Measurements from ENCODE around the gene ANKH. TPM values are rescaled to one million over a fixed set of nuclear protein-coding genes. Genes with fewer than 3 reads are reported as not detected.

Gene ANKH
- total and polyA plus RNA-seq, 10 donors: 9.0 to 87.3 (median 46.7) TPM

DNA sequence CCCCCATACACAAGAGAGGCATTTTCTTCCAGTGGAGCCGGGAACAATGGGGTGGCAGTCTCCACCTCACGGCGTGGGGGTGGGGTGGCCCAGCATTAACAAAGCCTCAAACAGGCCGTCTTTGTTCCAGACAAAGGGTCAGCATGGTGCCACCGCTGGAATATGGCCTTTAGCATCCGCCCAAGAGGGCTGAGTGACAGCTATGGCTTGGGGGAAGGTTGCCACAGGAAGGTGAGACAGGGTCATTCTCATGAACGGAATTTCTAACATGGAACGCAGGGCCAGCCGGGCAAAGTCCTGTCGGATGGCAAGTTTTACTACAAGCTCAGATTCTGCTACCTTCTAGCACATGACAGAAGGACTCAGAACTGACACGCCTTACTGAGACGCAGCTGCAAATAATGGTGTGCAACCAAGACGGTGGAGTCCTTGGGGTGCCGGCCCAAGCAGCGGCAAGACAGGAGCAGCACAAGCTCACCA, 143.1 kb downstream of the ANKH start:
- no peak for TF ChIP-seq CTCF (IDR thresholded peaks at IDR 0.05 in 8 of 11, conservative IDR thresholded peaks at IDR 0.05 in 3 of 11)
- no peak for TF ChIP-seq POLR2A (IDR thresholded peaks at IDR 0.05)
- no peak for TF ChIP-seq POLR2AphosphoS5 (IDR thresholded peaks at IDR 0.05)
- 83 to 97% (median 92%) methylated on average over 14 to 15 of the region's 15 CpGs for WGBS, 5 donors
- Histone ChIP-seq H3K27me3 (replicated peaks in 1 of 7) (no peaks in the 10 kb centered on the region), H3K4me3 (no peak overlapping the region), H3K9me3 (no peaks in the 10 kb centered on the region), H3K4me1 (peaks cover 0 to 13% (median 3%) of the 10 kb centered on the region in 6 donors), H3K36me3 (peaks cover 0 to 49% (median under 1%) of the 10 kb centered on the region in 6 donors), H3K27ac (no peak overlapping the region)
- intact Hi-C loops (cut with DNase I; ENCODE audit: low total_unique reads): loop anchor here (10.0 kb wide), 1 partner anchor 146 kb away; the partner anchor contains the start of gene ANKH
- no peak for DNase-seq

DNA sequence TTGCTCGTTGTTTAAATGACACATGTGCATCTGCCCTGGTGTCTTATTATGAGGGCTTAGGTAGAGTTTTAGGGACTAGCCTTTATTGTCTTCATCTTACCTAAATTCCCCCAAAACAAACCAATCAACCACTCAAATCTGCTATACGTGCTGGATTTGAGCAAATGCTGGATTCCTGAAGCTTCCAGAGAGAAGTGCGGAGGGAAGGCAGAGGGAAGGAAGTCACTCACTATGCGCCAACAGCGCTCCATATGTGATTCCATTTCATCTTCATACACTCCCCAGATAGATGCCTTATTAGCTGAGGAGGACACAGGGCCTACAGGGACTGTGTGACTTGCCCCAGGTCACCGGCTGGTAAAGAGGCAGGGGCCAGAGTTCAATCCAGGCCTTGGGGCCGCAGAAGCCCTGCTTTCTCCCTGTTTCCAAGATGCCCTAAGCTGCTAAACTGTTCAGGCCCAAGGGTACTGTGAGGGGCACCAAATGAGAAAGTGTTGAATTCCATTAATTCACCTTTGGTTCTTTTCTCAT, 143.6 kb downstream of the ANKH start:
- H3K27me3 ChIP-seq (replicated peaks in 1 of 7): no peaks in the 10 kb centered on the region
- peaks cover 0 to 44% (median 0%) of the 10 kb centered on the region in 6 donors for H3K36me3 ChIP-seq
- H3K4me3 ChIP-seq: no peak overlapping the region
- no peak overlapping the region for H3K27ac ChIP-seq
- 90 to 95% (median 91%) methylated on average over 7 of the region's 7 CpGs for WGBS, 5 donors
- intact Hi-C loops (cut with DNase I; ENCODE audit: low total_unique reads): loop anchor here (10.0 kb wide), 1 partner anchor 147 kb away; the partner anchor contains the start of gene ANKH
- peaks cover 0 to 13% (median 3%) of the 10 kb centered on the region in 6 donors for H3K4me1 ChIP-seq
- no peak for DNase-seq
- TF ChIP-seq CTCF (IDR thresholded peaks at IDR 0.05 in 8 of 11, conservative IDR thresholded peaks at IDR 0.05 in 3 of 11) (no peak), POLR2A (IDR thresholded peaks at IDR 0.05) (no peak), POLR2AphosphoS5 (IDR thresholded peaks at IDR 0.05) (no peak)
- H3K9me3 ChIP-seq: no peaks in the 10 kb centered on the region

DNA sequence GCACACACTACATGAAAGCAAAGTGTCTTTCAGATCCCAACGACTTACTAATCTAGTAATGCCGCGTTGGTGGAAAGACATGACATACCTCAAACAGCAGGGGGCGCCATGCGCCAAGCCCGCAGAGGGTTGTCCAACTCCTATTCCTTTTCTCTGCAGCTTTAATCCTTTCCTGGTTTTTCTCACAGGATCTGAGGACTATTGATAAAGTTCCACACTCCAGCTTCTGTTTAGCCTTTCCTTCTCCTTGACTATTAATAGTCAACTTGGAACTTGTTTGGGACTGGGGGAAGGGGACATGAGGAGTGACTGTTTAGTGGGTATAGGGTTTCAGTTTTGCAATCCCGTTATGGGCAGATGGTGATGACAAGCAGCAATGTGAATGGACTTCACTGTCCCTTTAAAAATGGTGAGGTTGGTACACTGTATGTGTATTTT, 144.1 kb downstream of the ANKH start:
- peak; percentile 92 for DNase-seq
- Histone ChIP-seq H3K27ac (no peak overlapping the region), H3K4me1 (peaks cover 0 to 13% (median 3%) of the 10 kb centered on the region in 6 donors), H3K4me3 (no peak overlapping the region), H3K36me3 (peaks cover 0 to 39% (median 0%) of the 10 kb centered on the region in 6 donors), H3K27me3 (replicated peaks in 1 of 7) (no peaks in the 10 kb centered on the region), H3K9me3 (no peaks in the 10 kb centered on the region)
- TF ChIP-seq CTCF (IDR thresholded peaks at IDR 0.05 in 8 of 11, conservative IDR thresholded peaks at IDR 0.05 in 3 of 11): peak; percentile 65 to 92 (median 84)
- peak in 1 of 3 donors; percentile 8 for TF ChIP-seq POLR2A (IDR thresholded peaks at IDR 0.05)
- no peak for TF ChIP-seq POLR2AphosphoS5 (IDR thresholded peaks at IDR 0.05)
- 7 to 10% (median 8%) methylated on average over 7 of the region's 7 CpGs for WGBS, 5 donors
- intact Hi-C loops (cut with DNase I; ENCODE audit: low total_unique reads): loop anchor here (10.0 kb wide), 1 partner anchor 147 kb away; the partner anchor contains the start of gene ANKH

DNA sequence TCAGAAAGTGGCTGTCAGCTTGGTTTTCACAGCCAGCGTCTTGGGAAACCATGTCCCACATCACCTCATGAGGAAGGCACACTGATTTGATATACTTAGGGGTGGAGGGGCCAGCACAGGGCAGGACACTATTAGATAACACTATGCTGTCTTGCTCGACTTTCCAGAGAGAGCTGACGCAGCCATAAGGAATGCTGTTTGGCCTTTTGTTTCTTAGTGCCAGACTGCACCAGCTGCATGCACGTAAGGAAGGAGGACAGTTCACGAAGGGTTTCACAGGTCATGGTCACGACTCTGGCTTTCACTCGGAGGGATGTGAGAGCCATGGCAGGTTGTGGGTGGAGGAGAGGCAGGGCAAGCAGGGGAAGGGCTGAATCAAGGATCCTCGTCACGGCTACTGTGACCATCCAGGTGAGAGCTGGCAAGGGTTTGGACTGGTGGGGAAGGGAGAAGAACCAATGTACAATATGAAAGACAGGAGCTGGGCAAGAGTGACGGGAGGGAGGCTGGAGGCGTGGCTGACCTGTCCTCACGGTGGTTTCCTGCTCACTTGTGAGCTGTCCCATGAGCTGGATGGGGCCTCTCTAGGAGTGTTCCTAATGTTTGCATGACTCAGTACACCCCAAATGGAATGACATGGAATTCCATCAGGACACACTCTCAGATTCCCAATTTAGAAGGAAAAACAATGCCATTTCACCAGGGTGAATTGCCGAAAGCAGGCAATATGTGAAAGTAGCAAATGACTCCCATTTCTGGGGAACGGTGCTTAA, 145.3 kb downstream of the ANKH start:
- H3K4me3 ChIP-seq: no peak overlapping the region
- WGBS, 5 donors: 87 to 94% (median 87%) methylated on average over 14 of the region's 14 CpGs
- DNase-seq: no peak
- TF ChIP-seq POLR2AphosphoS5 (IDR thresholded peaks at IDR 0.05): no peak
- no peak for TF ChIP-seq POLR2A (IDR thresholded peaks at IDR 0.05)
- no peak for TF ChIP-seq CTCF (IDR thresholded peaks at IDR 0.05 in 8 of 11, conservative IDR thresholded peaks at IDR 0.05 in 3 of 11)
- peaks cover 0 to 34% (median 0%) of the 10 kb centered on the region in 6 donors for H3K36me3 ChIP-seq
- no peaks in the 10 kb centered on the region for H3K9me3 ChIP-seq
- H3K4me1 ChIP-seq: peaks cover 0 to 13% (median 3%) of the 10 kb centered on the region in 6 donors
- intact Hi-C loops (cut with DNase I; ENCODE audit: low total_unique reads): loop anchor here (10.0 kb wide), 1 partner anchor 149 kb away; the partner anchor contains the start of gene ANKH
- H3K27ac ChIP-seq: no peak overlapping the region
- no peaks in the 10 kb centered on the region for H3K27me3 ChIP-seq (replicated peaks in 1 of 7)
